Measurements from ENCODE around the gene FNIP1.

DNA sequence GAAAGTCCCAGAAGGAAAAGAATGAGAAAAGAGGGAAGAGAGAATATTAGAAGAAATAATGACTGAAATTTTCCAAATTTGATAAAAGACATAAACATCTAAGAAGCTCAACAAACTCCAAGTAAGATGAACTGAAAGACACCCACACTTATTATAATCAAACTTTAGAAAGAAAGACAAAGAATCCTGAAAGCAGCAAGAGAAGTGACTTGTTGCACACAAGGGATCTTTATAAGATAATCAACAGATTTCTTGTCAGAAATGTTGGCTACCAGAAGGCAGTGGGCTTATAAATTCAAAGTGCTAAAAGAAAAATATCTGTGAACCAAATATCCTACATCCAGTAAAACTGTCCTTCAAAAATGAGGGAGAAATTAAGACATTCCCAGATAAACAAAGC, 49.0 kb upstream of the FNIP1 start:
- no peak for TF ChIP-seq POLR2A (IDR thresholded peaks at IDR 0.05)
- TF ChIP-seq, protein P1, sequence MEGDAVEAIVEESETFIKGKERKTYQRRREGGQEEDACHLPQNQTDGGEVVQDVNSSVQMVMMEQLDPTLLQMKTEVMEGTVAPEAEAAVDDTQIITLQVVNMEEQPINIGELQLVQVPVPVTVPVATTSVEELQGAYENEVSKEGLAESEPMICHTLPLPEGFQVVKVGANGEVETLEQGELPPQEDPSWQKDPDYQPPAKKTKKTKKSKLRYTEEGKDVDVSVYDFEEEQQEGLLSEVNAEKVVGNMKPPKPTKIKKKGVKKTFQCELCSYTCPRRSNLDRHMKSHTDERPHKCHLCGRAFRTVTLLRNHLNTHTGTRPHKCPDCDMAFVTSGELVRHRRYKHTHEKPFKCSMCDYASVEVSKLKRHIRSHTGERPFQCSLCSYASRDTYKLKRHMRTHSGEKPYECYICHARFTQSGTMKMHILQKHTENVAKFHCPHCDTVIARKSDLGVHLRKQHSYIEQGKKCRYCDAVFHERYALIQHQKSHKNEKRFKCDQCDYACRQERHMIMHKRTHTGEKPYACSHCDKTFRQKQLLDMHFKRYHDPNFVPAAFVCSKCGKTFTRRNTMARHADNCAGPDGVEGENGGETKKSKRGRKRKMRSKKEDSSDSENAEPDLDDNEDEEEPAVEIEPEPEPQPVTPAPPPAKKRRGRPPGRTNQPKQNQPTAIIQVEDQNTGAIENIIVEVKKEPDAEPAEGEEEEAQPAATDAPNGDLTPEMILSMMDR (IDR thresholded peaks at IDR 0.05): no peak
